ENCODE results near the gene CHRNB2.

The CHRNB2 gene

DNA sequence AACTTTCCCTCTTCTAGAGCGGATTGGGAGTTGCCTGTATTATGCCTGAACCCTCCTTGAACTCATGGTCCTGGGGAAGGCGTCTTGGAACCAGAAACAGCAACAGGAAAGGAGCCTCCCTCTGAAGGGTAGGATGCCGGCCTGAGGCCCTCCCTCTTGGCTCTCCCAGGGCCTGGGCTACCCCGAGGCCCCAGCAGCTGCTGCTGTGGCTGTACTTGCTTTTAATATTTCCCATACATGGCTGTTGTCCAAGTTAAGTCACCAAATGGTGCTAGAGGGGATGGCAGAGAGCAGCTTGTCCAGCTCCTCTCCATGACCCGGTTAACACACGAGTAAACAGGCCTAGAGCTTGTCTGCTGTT is 10.5 kb downstream of the CHRNB2 start:
- in situ Hi-C loops (cut with HindIII; ENCODE audit: low sequenced_read_pairs): no loop called here

DNA sequence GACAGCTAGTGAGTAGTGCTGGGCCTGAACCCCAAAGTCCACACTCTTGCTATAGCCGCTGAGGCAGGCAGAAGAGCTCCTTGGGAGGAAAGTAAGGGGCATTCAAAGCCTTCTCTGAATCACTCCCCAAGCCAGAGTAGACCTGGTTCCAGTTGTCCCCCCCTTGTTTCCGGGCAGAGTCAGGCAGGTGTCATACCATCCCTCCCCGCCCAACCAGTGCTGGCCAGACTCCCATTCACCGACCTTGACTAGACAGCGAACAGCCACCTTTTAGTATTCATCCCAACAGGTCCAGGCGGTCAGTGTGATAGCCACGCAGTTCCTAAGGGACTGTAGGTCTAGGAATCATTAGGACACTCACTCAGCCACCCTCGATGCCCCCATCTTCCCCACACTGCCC is 11.8 kb downstream of the CHRNB2 start:
- in situ Hi-C loops (cut with HindIII; ENCODE audit: low sequenced_read_pairs): no loop called here

DNA sequence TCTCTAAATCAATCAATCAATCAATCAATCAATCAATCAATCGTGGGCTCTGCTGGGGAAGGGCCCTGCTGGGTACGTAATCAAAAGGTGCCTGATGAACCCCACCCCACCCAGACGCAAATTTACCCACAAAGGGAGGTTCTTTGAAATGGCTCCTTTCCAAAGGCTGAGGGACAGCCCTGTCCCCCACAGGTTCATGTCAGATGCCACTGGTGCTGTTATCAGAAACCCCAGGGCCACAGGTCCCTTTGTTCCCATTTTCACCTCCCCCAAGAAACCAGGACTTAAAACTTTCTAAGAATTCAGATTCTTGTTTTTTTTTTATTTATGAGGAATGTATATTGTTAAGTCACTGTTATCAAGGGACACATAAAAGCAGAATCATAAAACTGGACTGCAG is 14.2 kb downstream of the CHRNB2 start:
- in situ Hi-C loops (cut with HindIII; ENCODE audit: low sequenced_read_pairs): no loop called here

DNA sequence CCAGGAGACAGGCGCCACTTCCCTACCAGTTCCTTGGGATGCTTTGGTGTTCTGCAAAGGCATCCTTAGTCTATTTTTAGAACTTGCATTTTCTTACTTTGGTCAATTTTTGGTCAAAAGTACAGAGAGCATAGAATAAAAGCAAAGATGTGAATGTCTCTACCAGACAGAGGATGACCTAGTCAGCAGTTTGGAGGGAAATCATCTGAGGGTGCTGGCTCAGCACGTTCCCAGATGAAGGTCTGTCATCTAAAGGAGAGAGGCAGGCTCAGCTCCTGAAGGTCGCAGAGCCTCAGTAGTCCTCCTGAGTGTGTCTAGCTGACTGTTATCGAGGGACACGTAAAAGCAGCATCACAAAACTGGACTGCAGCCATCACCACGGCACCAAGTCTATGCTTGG is 15.3 kb downstream of the CHRNB2 start:
- in situ Hi-C loops (cut with HindIII; ENCODE audit: low sequenced_read_pairs): no loop called here

DNA sequence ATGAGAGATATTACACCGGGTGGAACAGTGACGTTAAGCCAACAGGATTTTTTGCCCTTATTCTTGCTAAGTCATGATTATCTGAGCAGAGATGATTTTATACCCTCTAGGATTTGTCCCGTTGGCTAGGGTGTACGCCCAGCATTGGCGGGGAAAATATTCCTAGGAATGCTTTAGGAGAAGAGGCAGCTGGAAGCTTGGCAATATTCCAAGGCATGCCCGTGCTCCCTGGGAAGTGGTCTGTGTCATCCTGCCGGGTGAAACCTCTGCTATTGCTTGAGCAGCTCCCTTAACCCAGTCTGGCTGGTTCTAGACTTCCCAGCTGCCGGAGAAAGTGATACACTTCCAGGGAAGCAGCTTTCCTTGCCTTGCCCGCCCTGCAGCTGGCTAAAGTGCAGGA is 16.2 kb downstream of the CHRNB2 start:
- in situ Hi-C loops (cut with HindIII; ENCODE audit: low sequenced_read_pairs): no loop called here

DNA sequence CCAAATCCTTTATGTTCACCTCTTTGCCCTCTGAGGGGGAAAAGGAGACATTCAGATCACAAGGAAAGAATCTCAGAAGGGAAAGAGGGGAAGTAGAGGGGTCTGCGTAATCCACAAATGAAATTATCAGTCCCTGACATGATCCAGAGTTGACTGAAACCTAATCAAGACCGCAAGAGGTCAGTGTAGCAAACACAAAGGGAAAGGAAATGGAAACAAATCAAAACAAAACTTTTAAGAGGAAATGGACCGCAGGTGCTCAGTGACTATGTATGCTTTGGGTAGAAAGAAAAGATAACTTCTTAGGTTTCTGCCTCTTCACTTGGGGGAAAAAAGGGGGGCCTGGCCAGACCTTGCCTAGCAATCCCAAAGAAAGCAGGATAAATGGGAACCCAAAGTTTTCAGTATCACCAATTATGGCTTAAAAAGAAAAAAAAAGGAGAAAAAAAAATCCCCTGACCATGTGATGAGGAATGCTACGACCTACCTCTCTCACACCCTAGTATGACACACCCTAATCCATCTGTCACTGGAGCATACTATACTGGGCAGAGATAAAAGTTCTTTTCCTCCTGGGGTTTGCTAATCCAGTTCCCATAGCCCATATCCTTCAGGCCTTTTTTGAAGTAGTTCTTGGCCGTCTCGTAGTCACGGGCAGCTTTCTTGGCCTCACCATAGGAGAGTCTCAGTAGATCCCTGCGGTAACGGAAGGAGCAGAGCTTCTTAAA is 16.9 kb downstream of the CHRNB2 start:
- in situ Hi-C loops (cut with HindIII; ENCODE audit: low sequenced_read_pairs): no loop called here

DNA sequence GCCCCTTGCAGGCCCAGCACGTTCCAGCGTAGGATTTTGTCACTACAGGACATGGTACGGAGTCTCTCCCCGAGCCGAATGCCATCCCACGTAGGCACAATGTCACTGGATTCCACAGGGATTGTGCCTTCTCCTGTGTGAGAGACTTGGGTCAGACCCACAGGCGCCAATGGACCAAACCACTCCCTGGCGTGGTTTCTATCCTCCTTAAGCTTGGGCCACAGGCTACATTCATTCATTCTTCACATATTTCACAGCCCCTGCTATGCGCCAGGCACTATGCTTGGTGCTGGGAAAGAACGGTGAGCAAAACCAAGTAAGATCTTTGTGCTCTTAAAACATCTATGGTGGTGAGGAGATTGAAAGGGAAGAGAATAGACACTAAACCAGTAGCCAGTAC is 18.7 kb downstream of the CHRNB2 start:
- in situ Hi-C loops (cut with HindIII; ENCODE audit: low sequenced_read_pairs): no loop called here

DNA sequence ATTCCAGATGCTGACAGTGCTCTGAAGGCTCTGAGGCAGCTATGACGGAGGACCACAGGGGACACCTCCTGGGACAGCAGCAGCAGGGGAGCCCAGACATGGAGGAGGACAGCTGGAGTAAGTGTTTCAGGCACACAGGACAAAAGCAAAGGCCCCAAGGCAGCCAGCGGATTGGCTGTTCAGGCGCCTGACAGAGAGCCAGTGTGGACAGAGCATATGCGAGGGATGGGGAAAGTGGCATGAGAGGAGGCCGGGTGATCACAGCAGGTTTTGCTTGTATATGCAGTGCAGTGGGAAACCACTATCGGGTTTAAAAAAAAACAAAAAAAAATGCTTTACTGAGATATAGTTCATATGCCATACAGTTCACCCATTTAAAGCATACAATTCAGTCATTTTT is 19.1 kb downstream of the CHRNB2 start:
- in situ Hi-C loops (cut with HindIII; ENCODE audit: low sequenced_read_pairs): no loop called here

DNA sequence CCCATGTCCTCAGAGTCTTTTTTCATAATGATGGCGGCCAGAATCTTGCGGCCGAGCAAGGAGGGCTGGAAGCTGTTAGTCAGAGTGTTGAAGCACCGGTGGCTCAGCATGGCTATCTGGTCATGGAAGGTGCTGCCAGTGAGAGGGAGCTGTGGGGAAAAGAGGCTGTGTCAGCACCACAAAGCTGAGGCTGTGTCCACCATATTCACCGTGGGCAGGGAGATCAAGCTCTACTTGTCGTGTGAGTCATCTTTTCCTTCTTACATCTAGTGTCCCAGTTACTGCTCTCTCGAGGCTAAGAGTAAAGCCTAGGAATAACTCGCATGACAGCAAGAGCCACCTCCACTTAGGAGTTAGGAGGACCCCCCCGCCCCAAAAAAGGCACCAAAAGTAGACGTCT is 22.2 kb downstream of the CHRNB2 start:
- in situ Hi-C loops (cut with HindIII; ENCODE audit: low sequenced_read_pairs): no loop called here

DNA sequence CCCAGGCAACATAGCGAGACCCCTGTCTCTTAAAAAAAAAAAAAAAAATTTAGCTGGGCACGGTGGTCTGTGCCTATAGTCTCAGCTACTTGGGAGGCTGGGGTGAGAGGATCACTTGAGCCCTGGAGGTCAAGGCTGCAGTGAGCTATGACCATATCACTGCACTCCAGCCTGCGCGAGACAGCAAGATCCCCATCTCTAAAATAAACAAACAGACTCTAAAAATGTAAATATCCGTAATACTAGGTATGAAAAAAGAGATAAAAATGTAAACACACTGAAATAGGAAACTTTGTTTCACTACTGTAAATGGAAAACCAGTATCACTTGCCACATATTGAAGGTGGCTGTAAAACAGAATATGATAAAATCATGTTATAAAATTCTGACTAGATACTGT is 23.2 kb downstream of the CHRNB2 start:
- in situ Hi-C loops (cut with HindIII; ENCODE audit: low sequenced_read_pairs): no loop called here

DNA sequence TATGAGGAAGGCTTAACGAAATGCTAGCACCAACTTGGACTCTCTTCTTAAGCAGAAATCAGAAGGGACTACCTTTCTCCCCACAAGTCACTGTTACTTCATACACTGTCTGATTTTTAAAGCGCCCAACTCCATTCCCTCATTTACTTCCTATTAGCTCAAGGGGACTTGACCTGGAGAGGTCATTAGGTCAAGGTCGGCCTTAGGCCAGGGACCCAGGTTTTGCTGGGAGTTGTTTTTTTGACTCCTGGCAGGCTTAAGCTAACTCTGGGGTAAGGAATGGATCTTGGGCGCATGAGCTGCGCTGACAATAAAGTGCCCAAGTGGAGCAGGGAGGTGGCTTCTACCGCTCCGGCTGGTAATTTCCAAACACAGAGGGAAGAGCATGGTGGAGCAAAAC is 23.6 kb downstream of the CHRNB2 start:
- in situ Hi-C loops (cut with HindIII; ENCODE audit: low sequenced_read_pairs): no loop called here

DNA sequence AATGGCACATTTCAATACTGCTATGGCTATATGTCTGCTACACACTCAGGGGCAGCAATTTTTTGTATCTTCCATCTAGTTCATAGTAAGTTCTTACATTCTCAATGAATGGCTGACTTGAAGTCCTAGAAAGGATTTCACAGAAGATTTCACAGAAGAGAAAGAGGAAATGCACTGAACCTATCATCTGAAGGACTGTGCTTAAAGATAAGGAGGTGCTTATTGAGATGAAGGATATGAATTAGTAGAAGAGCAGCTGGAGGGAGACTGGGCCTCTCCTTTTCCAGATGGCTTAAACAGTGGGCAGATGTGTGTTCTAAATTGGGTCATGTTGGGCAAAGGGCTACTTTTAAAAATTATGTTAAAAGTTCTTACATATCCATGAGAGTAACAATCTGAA is 25.8 kb downstream of the CHRNB2 start:
- in situ Hi-C loops (cut with HindIII; ENCODE audit: low sequenced_read_pairs): no loop called here

DNA sequence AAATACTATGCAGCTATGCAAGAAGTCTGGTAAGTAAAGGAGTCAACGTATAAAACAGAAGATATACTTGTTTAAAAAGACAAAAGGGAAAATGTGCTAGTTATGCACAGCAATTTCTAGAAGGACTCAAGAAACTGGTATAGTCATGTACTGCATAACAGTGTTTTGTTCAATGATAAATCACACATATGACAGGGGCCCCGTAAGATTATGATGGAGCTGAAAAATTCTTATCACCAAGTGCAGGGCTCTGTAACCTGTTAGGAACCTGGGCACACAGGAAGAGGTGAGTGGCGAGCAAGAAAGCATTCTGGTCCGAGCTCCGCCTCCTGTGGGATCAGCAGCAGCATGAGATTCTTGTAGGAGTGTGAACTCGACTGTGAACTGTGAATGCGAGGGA is 27.2 kb downstream of the CHRNB2 start:
- in situ Hi-C loops (cut with HindIII; ENCODE audit: low sequenced_read_pairs): no loop called here

DNA sequence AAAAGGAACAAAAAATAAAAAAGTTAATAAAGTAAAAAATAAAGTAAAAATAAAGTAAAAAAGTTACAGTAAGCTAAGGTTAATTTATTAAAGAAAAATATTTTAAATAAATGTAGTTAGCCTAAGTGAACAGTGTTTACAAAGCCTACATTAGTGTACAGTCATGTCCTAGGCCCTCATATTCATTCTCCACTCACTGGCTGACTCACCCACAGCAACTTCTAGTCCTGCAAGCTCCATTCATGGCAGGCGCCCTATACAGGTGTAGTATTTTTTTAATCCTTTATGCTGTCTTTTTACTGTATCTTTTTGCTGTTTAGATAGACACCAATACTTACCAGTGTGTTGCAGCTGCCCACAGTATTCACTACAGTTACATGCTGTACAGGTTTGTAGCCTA is 28.0 kb downstream of the CHRNB2 start:
- in situ Hi-C loops (cut with HindIII; ENCODE audit: low sequenced_read_pairs): no loop called here

DNA sequence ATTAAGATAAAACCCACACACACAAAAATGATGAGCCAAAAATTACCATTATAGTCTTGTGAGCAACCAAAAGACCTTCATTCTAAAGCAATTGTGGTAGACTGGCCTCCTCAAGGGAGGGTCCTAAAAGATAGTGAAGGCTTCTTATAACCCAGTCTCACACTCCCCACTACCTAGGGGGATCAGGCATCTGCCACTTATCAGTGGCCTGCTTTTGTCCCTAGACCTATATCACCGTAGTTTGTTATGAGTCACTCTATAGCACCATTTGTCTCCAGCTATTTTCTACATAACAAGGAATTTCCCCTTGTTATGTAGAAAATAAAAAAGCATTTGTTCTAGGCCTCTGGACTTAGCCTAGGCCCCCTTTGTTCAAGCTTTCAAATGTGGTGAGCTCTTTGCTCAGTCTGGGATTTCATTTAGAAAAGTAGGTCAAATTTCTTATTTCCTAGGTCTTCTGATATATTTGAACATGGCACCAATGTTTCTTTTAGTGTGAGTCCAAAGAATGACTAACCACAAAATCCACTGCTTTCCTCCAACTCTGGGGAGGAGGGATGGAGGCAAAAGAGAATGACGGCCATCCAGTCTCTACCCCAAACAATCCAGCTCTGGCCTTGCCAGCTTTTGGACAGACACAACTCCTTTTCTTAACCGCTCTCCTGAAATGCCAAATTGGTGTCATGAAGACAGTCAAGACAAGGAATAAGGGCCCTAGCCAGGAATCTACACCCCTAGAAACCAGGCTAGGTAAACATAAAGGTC is 31.5 kb downstream of the CHRNB2 start:
- in situ Hi-C loops (cut with HindIII; ENCODE audit: low sequenced_read_pairs): no loop called here

DNA sequence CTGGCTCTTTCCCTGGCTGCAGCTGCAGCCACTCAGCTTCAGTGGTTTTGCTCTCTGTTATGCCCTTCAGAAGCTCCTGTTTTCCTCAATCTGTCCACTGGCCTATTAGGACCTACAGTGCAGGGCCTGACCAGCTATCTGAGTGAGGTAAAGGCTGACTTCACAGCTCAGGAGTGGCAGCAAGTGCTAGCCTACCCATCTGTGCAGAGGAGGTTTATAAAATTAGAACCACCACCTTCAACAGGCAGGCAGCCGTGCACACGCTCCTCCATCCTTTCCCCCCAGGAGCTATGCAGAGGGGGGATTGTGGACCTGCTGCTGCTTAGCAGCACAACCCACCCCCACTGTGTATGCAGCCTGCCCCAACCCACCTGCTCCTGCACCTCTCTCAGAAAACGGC is 32.1 kb downstream of the CHRNB2 start:
- in situ Hi-C loops (cut with HindIII; ENCODE audit: low sequenced_read_pairs): no loop called here

DNA sequence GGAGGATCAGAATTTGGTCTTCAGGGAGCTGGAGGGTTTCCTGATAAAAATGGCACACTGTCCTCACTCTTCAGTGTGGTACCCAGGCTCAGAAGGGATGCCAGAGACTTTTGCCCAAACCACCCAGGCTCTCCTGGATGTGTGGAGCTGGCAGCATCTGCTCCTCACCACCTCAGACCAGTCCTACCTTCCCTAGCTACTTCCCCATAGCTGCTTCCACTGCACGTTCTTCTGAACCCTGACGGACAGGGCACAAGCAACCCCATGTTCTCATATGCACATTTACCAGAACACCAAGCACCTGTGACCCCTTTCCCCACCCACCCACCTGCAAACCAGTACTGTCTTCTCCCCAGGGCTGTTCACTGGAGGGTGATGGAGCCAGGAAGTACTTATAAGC is 35.7 kb downstream of the CHRNB2 start:
- in situ Hi-C loops (cut with HindIII; ENCODE audit: low sequenced_read_pairs): no loop called here

DNA sequence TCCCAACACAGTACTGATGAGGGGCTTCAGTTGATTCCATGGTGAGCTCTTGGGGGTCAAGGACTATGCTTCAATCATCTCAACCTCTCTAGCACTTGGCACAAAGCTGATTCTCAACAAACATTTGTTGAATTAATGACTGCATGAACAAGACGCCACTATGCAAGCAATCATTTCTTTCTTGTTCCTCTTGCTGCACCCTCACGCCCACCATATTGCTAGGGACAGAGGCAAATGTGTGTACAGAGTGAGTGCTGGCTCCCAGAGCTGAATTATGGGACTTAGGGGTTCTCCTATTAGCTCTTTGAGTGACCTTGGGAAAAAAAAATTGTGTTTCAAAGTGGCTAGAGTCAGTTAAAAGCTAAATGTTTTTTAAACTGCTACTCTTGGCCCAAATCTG is 38.0 kb downstream of the CHRNB2 start:
- in situ Hi-C loops (cut with HindIII; ENCODE audit: low sequenced_read_pairs): no loop called here

DNA sequence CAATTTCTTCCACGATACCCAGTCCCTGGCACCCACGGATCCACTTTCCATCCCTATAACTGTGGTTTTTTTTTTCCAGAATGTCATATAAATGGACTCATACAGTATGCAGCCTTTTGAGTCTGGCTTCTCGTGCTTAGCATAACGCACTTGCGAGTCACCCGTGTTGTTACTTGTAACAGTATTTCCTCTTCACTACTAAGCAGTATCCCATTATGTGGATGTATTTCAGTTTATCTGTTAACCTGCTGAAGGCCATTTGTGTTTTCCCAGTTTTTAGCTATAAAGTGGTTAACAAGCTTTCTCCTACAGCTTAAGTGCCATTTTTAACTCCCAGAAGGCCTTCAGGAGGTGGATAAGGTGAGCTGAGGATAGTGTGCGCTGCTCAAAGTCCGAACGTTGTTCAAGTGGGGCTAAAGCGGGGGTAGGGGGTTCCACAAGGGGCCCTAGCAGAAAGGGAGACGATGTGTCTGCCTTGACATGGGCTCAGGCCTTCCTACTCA is 39.6 kb downstream of the CHRNB2 start:
- in situ Hi-C loops (cut with HindIII; ENCODE audit: low sequenced_read_pairs): no loop called here

DNA sequence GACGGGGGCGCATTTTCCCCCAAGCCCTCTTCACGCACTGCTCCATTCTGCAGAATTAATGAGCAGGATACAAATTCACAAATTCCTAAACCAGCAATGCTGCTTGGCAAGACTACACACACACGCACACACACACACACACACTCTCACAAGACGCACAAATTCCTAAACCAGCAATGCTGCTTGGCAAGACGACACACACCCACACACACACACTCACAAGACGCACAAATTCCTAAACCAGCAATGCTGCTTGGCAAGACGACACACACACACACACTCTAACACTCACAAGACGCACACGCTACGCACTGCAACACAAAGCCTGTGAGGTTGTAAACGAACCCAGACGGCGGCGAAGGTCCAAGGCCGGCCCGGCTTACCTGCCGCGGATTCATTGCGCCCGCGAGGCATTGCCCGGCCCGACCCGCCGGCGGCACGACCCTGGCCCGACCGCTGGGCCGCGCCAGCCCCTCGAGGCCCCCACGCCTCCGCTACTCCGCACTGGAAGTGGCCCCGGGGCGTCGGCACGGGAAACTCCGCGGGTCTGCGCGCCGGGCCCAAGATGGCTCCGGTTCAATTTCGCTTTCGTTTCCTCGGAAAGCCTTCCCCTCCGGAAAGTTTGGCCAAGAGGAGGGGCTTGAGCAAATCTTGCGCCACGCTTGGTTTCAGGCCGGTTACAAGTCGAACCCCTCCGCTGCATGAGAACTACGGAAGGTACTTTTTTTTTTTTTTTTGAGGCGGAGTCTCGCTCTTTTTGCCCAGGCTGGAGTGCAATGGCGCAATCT is 40.2 kb downstream of the CHRNB2 start, which contains the start of gene ADAR:
ADAR (minus strand) TSS at position 578 of the 788 bp plus-strand sequence; CDS start at position 398, 180 bp downstream.
- in situ Hi-C loops (cut with HindIII; ENCODE audit: low sequenced_read_pairs): no loop called here

DNA sequence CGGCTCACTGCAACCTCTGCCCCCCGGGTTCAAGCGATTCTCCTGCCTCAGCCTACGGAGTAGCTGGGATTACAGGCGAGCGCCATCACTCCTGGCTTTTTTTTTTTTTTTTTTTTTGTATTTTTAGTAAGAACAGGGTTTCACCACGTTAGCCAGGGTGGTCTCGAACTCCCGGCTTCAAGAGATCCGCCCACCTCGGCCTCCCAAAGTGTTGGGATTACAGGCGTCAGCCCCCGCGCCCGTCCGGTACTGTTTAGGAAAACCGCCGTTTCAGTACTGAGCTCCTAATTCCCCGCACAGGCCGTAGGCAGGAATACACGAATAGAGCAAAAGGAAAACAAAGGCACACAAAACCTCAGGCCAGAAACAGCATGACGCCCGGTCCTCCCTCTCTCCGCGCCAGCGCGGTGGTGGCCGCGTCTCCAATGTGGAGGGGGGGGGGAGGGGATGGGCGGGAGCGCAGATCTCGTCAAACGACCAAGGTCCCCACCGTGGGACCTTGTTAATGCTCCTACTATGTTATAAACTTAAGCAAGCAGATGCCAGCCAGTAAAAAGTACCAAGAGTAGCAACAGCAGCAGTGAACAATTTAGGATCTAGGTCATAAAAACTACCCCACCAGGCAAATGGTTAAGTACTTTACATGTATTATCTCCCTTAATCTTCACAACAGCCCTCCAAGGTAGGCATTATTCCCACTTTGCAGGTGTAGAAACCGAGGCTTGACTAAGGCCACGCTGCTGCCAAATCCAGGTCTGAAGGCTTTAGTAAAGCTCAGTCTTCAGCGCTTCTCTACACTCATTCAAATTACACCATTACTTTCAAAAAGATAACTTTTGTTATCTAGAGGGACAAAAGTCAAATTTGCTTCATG is 41.1 kb downstream of the CHRNB2 start:
- in situ Hi-C loops (cut with HindIII; ENCODE audit: low sequenced_read_pairs): no loop called here

All from DLD1 (cell line).